HepG2 (cell line): ENCODE results near the gene PTPN18. TPM values are rescaled to one million over a fixed set of nuclear protein-coding genes. Genes with fewer than 3 reads are reported as not detected.
A peak's percentile ranks its signal among the peaks of the same experiment; 100 is the strongest.

Experiments used
- AFF4 ChIP-seq: sonication (generic); formaldehyde crosslinking; IDR thresholded peaks from 2 replicates; pipeline ENCODE4 v1.4.0; 2020; ENCODE audit warnings: missing genetic modification reagents
- ASH2L ChIP-seq: fragments of 300-600, 200-600 bp; sonication (generic); IDR thresholded peaks from 2 replicates; pipeline ENCODE4 v1.7.0; 2017; ENCODE audit warnings: low read depth, mild to moderate bottlenecking, moderate library complexity, mixed read lengths, low read length; ENCODE audit not compliant: insufficient read length
- KDM5B ChIP-seq: sonication (generic); formaldehyde crosslinking; IDR thresholded peaks from 2 replicates; pipeline ENCODE4 v1.4.0; 2020; ENCODE audit warnings: missing genetic modification reagents, mild to moderate bottlenecking, borderline replicate concordance
- MTERF4 ChIP-seq: sonication (generic); formaldehyde crosslinking; IDR thresholded peaks from 2 replicates; pipeline ENCODE4 v1.8.0; 2023; ENCODE audit warnings: mild to moderate bottlenecking, missing genetic modification reagents
- MTF2 ChIP-seq: sonication (generic); formaldehyde crosslinking; IDR thresholded peaks from 2 replicates; pipeline ENCODE4 v1.5.0; 2020; ENCODE audit warnings: missing genetic modification reagents, borderline replicate concordance
- PCBP1 ChIP-seq: fragments of 200-400 bp; formaldehyde crosslinking; IDR thresholded peaks from 2 replicates; pipeline ENCODE4 v1.6.1; 2017; ENCODE audit warnings: mild to moderate bottlenecking, low read depth, low read length, borderline replicate concordance
- U2AF1 ChIP-seq: fragments of 200-400 bp; formaldehyde crosslinking; optimal IDR thresholded peaks from 2 replicates; pipeline ENCODE3; 2017; ENCODE audit warnings: mild to moderate bottlenecking, low read depth, low read length
- ZFP37 ChIP-seq: sonication (generic); formaldehyde crosslinking; IDR thresholded peaks from 2 replicates; pipeline ENCODE4 v1.4.0; 2020; ENCODE audit warnings: missing genetic modification reagents, borderline replicate concordance
- ZIK1 ChIP-seq: sonication (generic); formaldehyde crosslinking; IDR thresholded peaks from 2 replicates; pipeline ENCODE4 v1.5.0; 2020; ENCODE audit warnings: mild to moderate bottlenecking, low read depth, missing genetic modification reagents, borderline replicate concordance
- ZNF136 ChIP-seq: sonication (generic); formaldehyde crosslinking; IDR thresholded peaks from 2 replicates; pipeline ENCODE4 v1.8.1; 2022; ENCODE audit warnings: low read depth, mild to moderate bottlenecking, moderate library complexity, missing genetic modification reagents
- ZNF350 ChIP-seq: sonication (generic); formaldehyde crosslinking; IDR thresholded peaks from 2 replicates; pipeline ENCODE4 v1.4.0; 2020; ENCODE audit warnings: mild to moderate bottlenecking, low read depth, missing genetic modification reagents, borderline replicate concordance
- ZNF543 ChIP-seq: sonication (generic); formaldehyde crosslinking; IDR thresholded peaks from 2 replicates; pipeline ENCODE4 v1.4.0; 2020; ENCODE audit warnings: mild to moderate bottlenecking, missing genetic modification reagents
- ZNF747 ChIP-seq: sonication (generic); formaldehyde crosslinking; IDR thresholded peaks from 2 replicates; pipeline ENCODE4 v1.8.1; 2023; ENCODE audit warnings: missing genetic modification reagents, mild to moderate bottlenecking, borderline replicate concordance
- ZNF749 ChIP-seq: sonication (generic); formaldehyde crosslinking; IDR thresholded peaks from 2 replicates; pipeline ENCODE4 v1.8.0; 2022; ENCODE audit warnings: mild to moderate bottlenecking, missing genetic modification reagents, moderate library complexity, borderline replicate concordance
- ZNF800 ChIP-seq: sonication (generic); formaldehyde crosslinking; IDR thresholded peaks from 2 replicates; pipeline ENCODE4 v1.4.0; 2020; ENCODE audit warnings: missing genetic modification reagents
- ZSCAN21 ChIP-seq: sonication (generic); formaldehyde crosslinking; IDR thresholded peaks from 2 replicates; pipeline ENCODE4 v1.8.0; 2022; ENCODE audit warnings: mild to moderate bottlenecking, missing genetic modification reagents, moderate library complexity, borderline replicate concordance
- polyA plus RNA-seq, 8 experiments: library from polyadenylated mRNA; depleted of rRNA in 3 of 8; stranded (reverse) in 7 of 8; unstranded in 1 of 8; fragments of >200 nt; fragmentation: Illumina TruSeq in 4 of 8; extraction: Trizol in 4 of 8; gene quantifications; 2 replicates each; pipeline versions ENCODE4 v1.2.1 to v1.2.3, GENCODE V29; 2011 to 2016; ENCODE audit warnings: low read depth in 4 of 8, missing spikeins in 1 of 8, mixed read lengths in 1 of 8; ENCODE audit not compliant: insufficient read depth in 1 of 8
- total RNA-seq, 5 experiments: library from RNA; depleted of rRNA; stranded (reverse); fragments of >200 nt; fragmentation: Illumina TruSeq; extraction: Trizol; gene quantifications; 2 replicates each; pipeline ENCODE4 v1.2.3, GENCODE V29; 2016; ENCODE audit warnings: low read depth in 1 of 5

The PTPN18 gene
- total and polyA plus RNA-seq, 2 of the 13 experiments (the other 11 are each of a cell fraction or from before 2014, with no cell fraction given): 14.8 to 39.6 TPM

GRCh38 chr2:130341562-130342019 lies 14.3 kb upstream of the PTPN18 start (continued):
- TF ChIP-seq U2AF1 (no peak), ASH2L (no peak), ZNF350 (CRISPR knock-in tag) (no peak), ZNF749 (0 out of 2 replicates have a peak, but pooled peaks have one; percentile 10), ZNF747 (CRISPR knock-in tag) (0 out of 2 replicates have a peak, but pooled peaks have one; percentile 22), MTF2 (0 out of 2 replicates have a peak, but pooled peaks have one; percentile 73), ZNF543 (CRISPR knock-in tag) (no peak), AFF4 (CRISPR knock-in tag) (0 out of 2 replicates have a peak, but pooled peaks have one; percentile 5), ZNF800 (CRISPR knock-in tag) (0 out of 2 replicates have a peak, but pooled peaks have one; percentile 4), ZSCAN21 (CRISPR knock-in tag) (peak; percentile 66; the same call in 1 of the 2 replicates), PCBP1 (0 out of 2 replicates have a peak, but pooled peaks have one; percentile 30), ZFP37 (CRISPR knock-in tag) (0 out of 2 replicates have a peak, but pooled peaks have one; percentile 50), ZNF136 (no peak), KDM5B (0 out of 2 replicates have a peak, but pooled peaks have one; percentile 15), MTERF4 (0 out of 2 replicates have a peak, but pooled peaks have one; percentile 3), ZIK1 (CRISPR knock-in tag) (peak; percentile 34; the same call in 1 of the 2 replicates)
